Measurements from ENCODE around the gene ADAMTS7.

The ADAMTS7 gene

DNA sequence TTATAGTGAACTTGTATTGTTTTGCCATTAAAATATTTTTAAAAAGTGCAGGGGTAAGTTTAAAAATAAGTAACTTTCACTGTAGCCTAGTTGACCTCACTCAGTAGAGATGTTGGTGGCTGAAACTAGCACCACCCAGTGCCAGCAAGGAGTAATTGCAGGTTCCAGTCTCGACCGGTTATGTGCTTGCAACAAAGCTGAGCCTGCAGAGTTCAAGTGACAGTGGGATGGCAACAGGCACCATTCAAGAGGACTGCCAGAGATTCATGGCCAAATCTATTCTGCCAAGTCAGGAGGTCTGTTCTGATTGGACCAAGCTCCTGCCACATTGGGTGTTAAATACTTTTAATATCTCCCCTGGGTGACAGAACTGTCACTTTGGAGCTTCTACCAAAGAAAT is 2.7 kb downstream of the ADAMTS7 start:
- no peaks in the 10 kb centered on the region for H3K4me1 ChIP-seq (ENCODE audit: insufficient read depth, low read length)
- no peak for TF ChIP-seq EZH2 (IDR thresholded peaks at IDR 0.05; ENCODE audit: borderline replicate concordance, low read depth, low read length, severe bottlenecking)
- TF ChIP-seq, protein P1, sequence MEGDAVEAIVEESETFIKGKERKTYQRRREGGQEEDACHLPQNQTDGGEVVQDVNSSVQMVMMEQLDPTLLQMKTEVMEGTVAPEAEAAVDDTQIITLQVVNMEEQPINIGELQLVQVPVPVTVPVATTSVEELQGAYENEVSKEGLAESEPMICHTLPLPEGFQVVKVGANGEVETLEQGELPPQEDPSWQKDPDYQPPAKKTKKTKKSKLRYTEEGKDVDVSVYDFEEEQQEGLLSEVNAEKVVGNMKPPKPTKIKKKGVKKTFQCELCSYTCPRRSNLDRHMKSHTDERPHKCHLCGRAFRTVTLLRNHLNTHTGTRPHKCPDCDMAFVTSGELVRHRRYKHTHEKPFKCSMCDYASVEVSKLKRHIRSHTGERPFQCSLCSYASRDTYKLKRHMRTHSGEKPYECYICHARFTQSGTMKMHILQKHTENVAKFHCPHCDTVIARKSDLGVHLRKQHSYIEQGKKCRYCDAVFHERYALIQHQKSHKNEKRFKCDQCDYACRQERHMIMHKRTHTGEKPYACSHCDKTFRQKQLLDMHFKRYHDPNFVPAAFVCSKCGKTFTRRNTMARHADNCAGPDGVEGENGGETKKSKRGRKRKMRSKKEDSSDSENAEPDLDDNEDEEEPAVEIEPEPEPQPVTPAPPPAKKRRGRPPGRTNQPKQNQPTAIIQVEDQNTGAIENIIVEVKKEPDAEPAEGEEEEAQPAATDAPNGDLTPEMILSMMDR (IDR thresholded peaks at IDR 0.05; ENCODE audit: borderline replicate concordance, extremely low read depth, low read length, poor library complexity, severe bottlenecking) = peak; percentile 60
- H2AFZ ChIP-seq (ENCODE audit: low read depth, low read length) = no peak overlapping the region
- H3K27ac ChIP-seq (ENCODE audit: low read length) = no peak overlapping the region
- 0 out of 3 replicates have a peak, but pooled peaks have one; percentile 47 for ATAC-seq (ENCODE audit: insufficient read depth, low read depth)
- H3K4me3 ChIP-seq (ENCODE audit: low read depth in 1 of 2, low read length in 2 of 2) = no peak overlapping the region
- H4K20me1 ChIP-seq (ENCODE audit: insufficient read depth, low read length) = no peaks in the 10 kb centered on the region; the same call in 1 of the 2 replicates
- no peaks in the 10 kb centered on the region for H3K79me2 ChIP-seq (ENCODE audit: insufficient read depth, low read length)
- no peaks in the 10 kb centered on the region for H3K36me3 ChIP-seq (ENCODE audit: insufficient read depth, low read length)
- no peak overlapping the region for H3K9ac ChIP-seq (ENCODE audit: low read depth, low read length)
- H3K4me2 ChIP-seq (ENCODE audit: insufficient read depth, low read length) = no peak overlapping the region
- H3K9me3 ChIP-seq (ENCODE audit: insufficient read depth, low read length, severe bottlenecking) = no peaks in the 10 kb centered on the region
- DNase-seq = peak; percentile 9
- H3K27me3 ChIP-seq (ENCODE audit: insufficient read depth, low read length, poor library complexity) = no peaks in the 10 kb centered on the region

DNA sequence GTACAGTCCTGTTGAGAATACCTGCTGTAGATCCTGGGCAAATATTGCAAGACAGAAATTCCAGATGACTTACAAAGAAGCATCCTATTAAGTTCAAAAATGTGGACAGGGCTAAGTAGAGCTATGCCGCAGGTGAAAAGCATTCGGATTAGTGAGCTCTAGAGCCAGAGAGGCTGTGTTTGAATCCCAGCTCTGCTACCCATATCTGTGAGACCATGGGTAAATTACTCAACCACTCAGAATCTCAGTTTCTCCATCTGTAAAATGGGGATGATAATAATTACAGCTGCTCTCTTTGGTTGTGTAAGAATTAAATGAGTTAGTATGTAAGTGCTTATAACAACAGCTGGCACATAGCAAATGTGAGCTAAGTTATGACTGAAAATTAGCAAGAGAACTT is 3.9 kb downstream of the ADAMTS7 start:
- Histone ChIP-seq H3K27ac (ENCODE audit: low read length) (no peak overlapping the region), H3K9ac (ENCODE audit: low read depth, low read length) (no peak overlapping the region), H3K4me3 (ENCODE audit: low read depth in 1 of 2, low read length in 2 of 2) (no peak overlapping the region), H3K79me2 (ENCODE audit: insufficient read depth, low read length) (no peaks in the 10 kb centered on the region), H3K9me3 (ENCODE audit: insufficient read depth, low read length, severe bottlenecking) (no peaks in the 10 kb centered on the region), H4K20me1 (ENCODE audit: insufficient read depth, low read length) (no peaks in the 10 kb centered on the region; the same call in 1 of the 2 replicates), H3K4me1 (ENCODE audit: insufficient read depth, low read length) (no peaks in the 10 kb centered on the region), H2AFZ (ENCODE audit: low read depth, low read length) (no peak overlapping the region), H3K36me3 (ENCODE audit: insufficient read depth, low read length) (no peaks in the 10 kb centered on the region), H3K27me3 (ENCODE audit: insufficient read depth, low read length, poor library complexity) (no peaks in the 10 kb centered on the region), H3K4me2 (ENCODE audit: insufficient read depth, low read length) (no peak overlapping the region)
- TF ChIP-seq, protein P1 (IDR thresholded peaks at IDR 0.05; ENCODE audit: borderline replicate concordance, extremely low read depth, low read length, poor library complexity, severe bottlenecking) = no peak
- no peak for TF ChIP-seq EZH2 (IDR thresholded peaks at IDR 0.05; ENCODE audit: borderline replicate concordance, low read depth, low read length, severe bottlenecking)
- no peak for ATAC-seq (ENCODE audit: insufficient read depth, low read depth)
- no peak for DNase-seq

DNA sequence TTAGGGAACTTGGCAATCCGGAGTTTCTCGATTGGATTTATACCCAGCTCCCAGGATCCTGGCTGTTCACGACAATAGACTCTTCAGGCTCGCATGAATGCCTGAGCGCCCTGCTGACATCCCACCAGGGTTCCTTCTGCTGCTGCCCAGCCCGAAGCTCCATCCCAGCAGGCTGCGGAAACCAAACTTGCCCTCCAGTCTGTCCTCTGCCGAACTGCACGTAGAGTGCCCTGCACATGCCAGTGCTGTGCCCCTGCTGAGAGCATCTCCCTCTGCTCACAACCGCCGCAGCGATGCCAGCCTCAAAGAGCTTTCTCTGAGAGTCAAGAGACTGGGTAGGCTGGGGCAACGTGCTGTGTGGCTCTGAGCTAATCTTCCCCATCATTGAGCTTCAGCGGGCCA is 6.9 kb downstream of the ADAMTS7 start:
- Histone ChIP-seq H3K4me3 (ENCODE audit: low read depth in 1 of 2, low read length in 2 of 2) (no peak overlapping the region), H3K79me2 (ENCODE audit: insufficient read depth, low read length) (no peaks in the 10 kb centered on the region), H2AFZ (ENCODE audit: low read depth, low read length) (no peak overlapping the region), H3K4me1 (ENCODE audit: insufficient read depth, low read length) (no peaks in the 10 kb centered on the region), H4K20me1 (ENCODE audit: insufficient read depth, low read length) (no peaks in the 10 kb centered on the region; the same call in 1 of the 2 replicates), H3K36me3 (ENCODE audit: insufficient read depth, low read length) (no peaks in the 10 kb centered on the region), H3K27ac (ENCODE audit: low read length) (no peak overlapping the region), H3K9me3 (ENCODE audit: insufficient read depth, low read length, severe bottlenecking) (no peaks in the 10 kb centered on the region), H3K9ac (ENCODE audit: low read depth, low read length) (no peak overlapping the region), H3K4me2 (ENCODE audit: insufficient read depth, low read length) (no peak overlapping the region), H3K27me3 (ENCODE audit: insufficient read depth, low read length, poor library complexity) (no peaks in the 10 kb centered on the region)
- no peak for DNase-seq
- ATAC-seq (ENCODE audit: insufficient read depth, low read depth) = no peak
- TF ChIP-seq, protein P1 (IDR thresholded peaks at IDR 0.05; ENCODE audit: borderline replicate concordance, extremely low read depth, low read length, poor library complexity, severe bottlenecking) = no peak
- no peak for TF ChIP-seq EZH2 (IDR thresholded peaks at IDR 0.05; ENCODE audit: borderline replicate concordance, low read depth, low read length, severe bottlenecking)

DNA sequence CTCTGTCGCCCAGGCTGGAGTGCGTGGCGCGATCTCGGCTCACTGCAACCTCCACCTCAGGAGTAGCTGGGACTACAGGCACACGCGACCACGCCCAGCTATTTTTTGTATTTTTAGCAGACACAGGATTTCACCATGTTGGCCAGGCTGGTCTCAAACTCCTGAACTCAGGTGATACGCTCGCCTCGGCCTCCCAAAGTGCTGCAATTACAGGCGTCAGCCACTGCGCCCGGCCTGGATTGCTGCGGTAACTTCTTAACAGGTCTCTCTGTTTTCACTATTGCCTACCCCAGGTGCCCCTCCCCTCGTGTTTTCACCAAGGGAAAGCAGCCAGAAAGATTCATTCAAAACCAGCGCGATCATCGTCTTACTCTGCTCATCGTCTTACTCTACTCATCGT is 10.5 kb downstream of the ADAMTS7 start:
- DNase-seq (no peak), ATAC-seq (ENCODE audit: insufficient read depth, low read depth) (no peak)
- Histone ChIP-seq H2AFZ (ENCODE audit: low read depth, low read length) (no peak overlapping the region), H3K36me3 (ENCODE audit: insufficient read depth, low read length) (no peaks in the 10 kb centered on the region), H3K4me1 (ENCODE audit: insufficient read depth, low read length) (no peaks in the 10 kb centered on the region), H3K4me2 (ENCODE audit: insufficient read depth, low read length) (no peak overlapping the region), H3K9ac (ENCODE audit: low read depth, low read length) (no peak overlapping the region), H4K20me1 (ENCODE audit: insufficient read depth, low read length) (no peaks in the 10 kb centered on the region), H3K4me3 (ENCODE audit: low read depth in 1 of 2, low read length in 2 of 2) (no peak overlapping the region), H3K27ac (ENCODE audit: low read length) (no peak overlapping the region), H3K79me2 (ENCODE audit: insufficient read depth, low read length) (no peaks in the 10 kb centered on the region), H3K9me3 (ENCODE audit: insufficient read depth, low read length, severe bottlenecking) (no peaks in the 10 kb centered on the region), H3K27me3 (ENCODE audit: insufficient read depth, low read length, poor library complexity) (no peaks in the 10 kb centered on the region)
- no peak for TF ChIP-seq EZH2 (IDR thresholded peaks at IDR 0.05; ENCODE audit: borderline replicate concordance, low read depth, low read length, severe bottlenecking)
- TF ChIP-seq, protein P1 (IDR thresholded peaks at IDR 0.05; ENCODE audit: borderline replicate concordance, extremely low read depth, low read length, poor library complexity, severe bottlenecking) = no peak
